NCI-H2029 (cell line): Measurements from ENCODE around the gene EXOSC7.

Experiments
- DNase-seq: peaks from one replicate; lab custom pipeline; 2025; lab: John Stamatoyannopoulos, UW

EXOSC7 gene

GRCh38 chr3:44993471-44994205, 17.6 kb downstream of the EXOSC7 start:
- no peak for DNase-seq

- peak; percentile 62 for DNase-seq
These were observed 19.2 kb downstream of the EXOSC7 start for GRCh38 chr3:44995142-44995770.

- DNase-seq: no peak
These were observed 20.5 kb downstream of the EXOSC7 start for GRCh38 chr3:44996556-44996969.

- no peak for DNase-seq
These were observed 23.7 kb downstream of the EXOSC7 start for GRCh38 chr3:44999782-45000181.

GRCh38 chr3:45000823-45001222, 24.8 kb downstream of the EXOSC7 start:
- no peak for DNase-seq

- no peak for DNase-seq
These were observed 25.7 kb downstream of the EXOSC7 start for GRCh38 chr3:45001738-45002137.

GRCh38 chr3:45002139-45002660, 26.2 kb downstream of the EXOSC7 start:
- no peak for DNase-seq

GRCh38 chr3:45002720-45003119, 26.7 kb downstream of the EXOSC7 start:
- DNase-seq: no peak

- no peak for DNase-seq
These were observed 27.4 kb downstream of the EXOSC7 start for GRCh38 chr3:45003406-45003805.

- DNase-seq: no peak
These were observed 27.8 kb downstream of the EXOSC7 start for GRCh38 chr3:45003859-45004258.

GRCh38 chr3:45007091-45007490, 31.0 kb downstream of the EXOSC7 start:
- no peak for DNase-seq

- DNase-seq: no peak
These were observed 32.1 kb downstream of the EXOSC7 start for GRCh38 chr3:45008117-45008516.

GRCh38 chr3:45009868-45010267, 33.8 kb downstream of the EXOSC7 start:
- DNase-seq: no peak

GRCh38 chr3:45010811-45011333, 34.8 kb downstream of the EXOSC7 start:
- no peak for DNase-seq

- DNase-seq: no peak
These were observed 35.9 kb downstream of the EXOSC7 start for GRCh38 chr3:45011756-45012508.

GRCh38 chr3:45012577-45012976, 36.5 kb downstream of the EXOSC7 start:
- no peak for DNase-seq

- DNase-seq: no peak
These were observed 40.9 kb downstream of the EXOSC7 start for GRCh38 chr3:45016916-45017315.

GRCh38 chr3:45017821-45018220, 41.8 kb downstream of the EXOSC7 start:
- DNase-seq: no peak

- no peak for DNase-seq
These were observed 44.5 kb downstream of the EXOSC7 start for GRCh38 chr3:45020534-45020933.

- DNase-seq: no peak
These were observed 45.7 kb downstream of the EXOSC7 start for GRCh38 chr3:45021524-45022297.

GRCh38 chr3:45023675-45024074, 47.6 kb downstream of the EXOSC7 start:
- no peak for DNase-seq
